ENCODE data around the gene DHX8. TPM values are rescaled to one million over a fixed set of nuclear protein-coding genes. Genes with fewer than 3 reads are reported as not detected.

Gene DHX8
- total RNA-seq (2014; rRNA removed; shearing (Covaris generic)) (27.3 and 33.1 TPM in 2 replicates), polyA plus RNA-seq (2016; fragmentation: Nextera tagmentation; extraction: Ambion mirVana) (34.4 and 39.0 TPM in 2 replicates)

GRCh38 chr17:43483674-43484551 is at the start of gene DHX8:
TSS of gene DHX8 (plus strand) at chr17:43483975. CDS start at chr17:43484038, 63 bp downstream.
- H3K4me1 ChIP-seq (ENCODE audit: insufficient read depth): peaks cover 20% of the 10 kb centered on the region
- TF ChIP-seq EZH2 (IDR thresholded peaks at IDR 0.05; ENCODE audit: insufficient read depth, poor library complexity, severe bottlenecking) (no peak), EZH2phosphoT487 (IDR thresholded peaks at IDR 0.05; ENCODE audit: insufficient read depth, low read depth) (no peak)
- no peaks in the 10 kb centered on the region for H4K20me1 ChIP-seq (ENCODE audit: insufficient read depth)
- no peaks in the 10 kb centered on the region for H3F3A ChIP-seq (ENCODE audit: insufficient read depth)
- WGBS, 2 experiments (ENCODE audit: low coverage in 1 of 2, low lambda C conversion rate in 2 of 2, missing lambda C conversion rate in 2 of 2): 1% methylated on average over 49 to 50 of the region's 51 CpGs
- peaks cover 48% of the 10 kb centered on the region for H3K79me2 ChIP-seq (ENCODE audit: insufficient read depth)
- peak within 1 kb of the TSS; percentile 75 for H3K27ac ChIP-seq
- peak within 1 kb of the TSS; percentile 88 for H3K9ac ChIP-seq
- H2AFZ ChIP-seq: peak within 1 kb of the TSS; percentile 99
- H3K9me2 ChIP-seq (ENCODE audit: insufficient read depth): no peaks in the 10 kb centered on the region
- in situ Hi-C loops (cut with MboI): loop anchor here (5.0 kb wide), 1 partner anchor 87 kb away; the partner anchor contains the start of gene ARL4D
- H3K4me3 ChIP-seq: peak within 1 kb of the TSS; percentile 91
- no peaks in the 10 kb centered on the region for H3K9me3 ChIP-seq (ENCODE audit: low read depth)
- peak within 1 kb of the TSS; percentile 84 for H3K4me2 ChIP-seq (ENCODE audit: unreplicated experiment)
- H3K36me3 ChIP-seq (ENCODE audit: low read depth): no peaks in the 10 kb centered on the region
- peak; percentile 99 for DNase-seq
- H3K27me3 ChIP-seq (replicated peaks; ENCODE audit: insufficient read depth): no peaks in the 10 kb centered on the region

- Histone ChIP-seq H2AFZ (no peak overlapping the region), H3K4me1 (ENCODE audit: insufficient read depth) (peaks cover 29% of the 10 kb centered on the region), H3K79me2 (ENCODE audit: insufficient read depth) (no peaks in the 10 kb centered on the region), H3F3A (ENCODE audit: insufficient read depth) (peaks cover 23% of the 10 kb centered on the region), H3K9ac (no peak overlapping the region), H3K9me2 (ENCODE audit: insufficient read depth) (no peaks in the 10 kb centered on the region), H3K27me3 (replicated peaks; ENCODE audit: insufficient read depth) (no peaks in the 10 kb centered on the region), H3K4me2 (ENCODE audit: unreplicated experiment) (no peak overlapping the region), H3K4me3 (no peak overlapping the region), H3K9me3 (ENCODE audit: low read depth) (no peaks in the 10 kb centered on the region), H4K20me1 (ENCODE audit: insufficient read depth) (no peaks in the 10 kb centered on the region), H3K27ac (no peak overlapping the region), H3K36me3 (ENCODE audit: low read depth) (no peaks in the 10 kb centered on the region)
- in situ Hi-C loops (cut with MboI): no loop called here
- DNase-seq: no peak
- WGBS, 2 experiments (ENCODE audit: low coverage in 1 of 2, low lambda C conversion rate in 2 of 2, missing lambda C conversion rate in 2 of 2): 74 to 78% methylated on average over 4 of the region's 4 CpGs
- TF ChIP-seq EZH2 (IDR thresholded peaks at IDR 0.05; ENCODE audit: insufficient read depth, poor library complexity, severe bottlenecking) (no peak), EZH2phosphoT487 (IDR thresholded peaks at IDR 0.05; ENCODE audit: insufficient read depth, low read depth) (no peak)
These were observed 48.9 kb upstream of the DHX8 start for GRCh38 chr17:43434902-43435319.

DNA sequence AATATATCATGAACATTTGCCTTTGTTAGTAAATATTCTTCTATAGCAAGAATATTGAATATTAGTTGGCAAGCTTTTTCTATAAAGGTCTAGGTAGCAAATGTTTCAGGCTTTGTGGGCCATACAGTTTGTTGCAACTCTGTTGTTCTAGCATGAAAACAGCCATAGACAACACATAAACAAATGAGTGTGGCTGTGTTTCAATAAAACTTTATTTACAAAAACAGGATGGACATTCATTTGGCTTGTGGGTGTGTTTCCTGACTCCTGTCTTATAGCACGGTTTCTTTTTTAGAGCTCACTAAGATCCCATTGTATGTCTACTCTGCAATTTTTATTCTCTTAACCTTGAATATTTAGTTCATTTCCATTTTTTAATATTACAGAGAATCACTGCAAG is 46.0 kb upstream of the DHX8 start:
- H3K27me3 ChIP-seq (replicated peaks; ENCODE audit: insufficient read depth): no peaks in the 10 kb centered on the region
- peaks cover 11% of the 10 kb centered on the region for H3F3A ChIP-seq (ENCODE audit: insufficient read depth)
- no peak overlapping the region for H3K9ac ChIP-seq
- DNase-seq: no peak
- H3K79me2 ChIP-seq (ENCODE audit: insufficient read depth): no peaks in the 10 kb centered on the region
- no peak overlapping the region for H3K4me2 ChIP-seq (ENCODE audit: unreplicated experiment)
- TF ChIP-seq EZH2 (IDR thresholded peaks at IDR 0.05; ENCODE audit: insufficient read depth, poor library complexity, severe bottlenecking): no peak
- TF ChIP-seq EZH2phosphoT487 (IDR thresholded peaks at IDR 0.05; ENCODE audit: insufficient read depth, low read depth): no peak
- H3K27ac ChIP-seq: no peak overlapping the region
- H3K36me3 ChIP-seq (ENCODE audit: low read depth): no peaks in the 10 kb centered on the region
- peaks cover 16% of the 10 kb centered on the region for H3K4me1 ChIP-seq (ENCODE audit: insufficient read depth)
- H3K4me3 ChIP-seq: no peak overlapping the region
- H2AFZ ChIP-seq: no peak overlapping the region
- no peaks in the 10 kb centered on the region for H3K9me2 ChIP-seq (ENCODE audit: insufficient read depth)
- no peaks in the 10 kb centered on the region for H4K20me1 ChIP-seq (ENCODE audit: insufficient read depth)
- 49 to 65% methylated on average over 1 of the region's 1 CpG for WGBS, 2 experiments (ENCODE audit: low coverage in 1 of 2, low lambda C conversion rate in 2 of 2, missing lambda C conversion rate in 2 of 2)
- H3K9me3 ChIP-seq (ENCODE audit: low read depth): no peaks in the 10 kb centered on the region
- in situ Hi-C loops (cut with MboI): no loop called here

- Histone ChIP-seq H4K20me1 (ENCODE audit: insufficient read depth) (no peaks in the 10 kb centered on the region), H3K9me3 (ENCODE audit: low read depth) (no peaks in the 10 kb centered on the region), H3K9ac (no peak overlapping the region), H3K9me2 (ENCODE audit: insufficient read depth) (no peaks in the 10 kb centered on the region), H3K36me3 (ENCODE audit: low read depth) (no peaks in the 10 kb centered on the region), H3F3A (ENCODE audit: insufficient read depth) (peaks cover 17% of the 10 kb centered on the region), H2AFZ (no peak overlapping the region), H3K4me3 (no peak overlapping the region), H3K4me1 (ENCODE audit: insufficient read depth) (peaks cover 19% of the 10 kb centered on the region), H3K27ac (no peak overlapping the region), H3K4me2 (ENCODE audit: unreplicated experiment) (no peak overlapping the region), H3K27me3 (replicated peaks; ENCODE audit: insufficient read depth) (no peaks in the 10 kb centered on the region), H3K79me2 (ENCODE audit: insufficient read depth) (no peaks in the 10 kb centered on the region)
- TF ChIP-seq EZH2 (IDR thresholded peaks at IDR 0.05; ENCODE audit: insufficient read depth, poor library complexity, severe bottlenecking) (no peak), EZH2phosphoT487 (IDR thresholded peaks at IDR 0.05; ENCODE audit: insufficient read depth, low read depth) (no peak)
- 84 to 87% methylated on average over 5 of the region's 5 CpGs for WGBS, 2 experiments (ENCODE audit: low coverage in 1 of 2, low lambda C conversion rate in 2 of 2, missing lambda C conversion rate in 2 of 2)
- no peak for DNase-seq
- in situ Hi-C loops (cut with MboI): no loop called here
These were observed 45.1 kb upstream of the DHX8 start for GRCh38 chr17:43438626-43439025.
